HEK293 (cell line): Measurements from ENCODE around the gene SPOCK1.

Source experiments
- CTCF ChIA-PET: fragments of 350-600 bp; formaldehyde crosslinking; extraction: SDS; loops from one replicate; lab custom pipeline; 2021; ENCODE audit warnings: antibody characterized with exemption; lab: Yijun Ruan, JAX
- POLR2A ChIA-PET: fragments of 300-600 bp; formaldehyde crosslinking; extraction: SDS; loops from one replicate; lab custom pipeline; 2020; ENCODE audit warnings: antibody characterized with exemption, inconsistent platforms; lab: Yijun Ruan, JAX
- H3K27ac ChIP-seq: fragments of 200-500 bp; sonication (Bioruptor generic); 2 replicates; pipeline ENCODE4 v1.5.1; 2014; ENCODE audit warnings: low read depth, low read length, control low read depth, inconsistent platforms; ENCODE audit errors: extremely low read depth
- H3K36me3 ChIP-seq, 2 experiments: fragments of 200-500 bp in 1 of 2; sonication (Bioruptor generic) in 1 of 2; 1 replicate in 1 of 2; 2 replicates in 1 of 2; pipeline ENCODE4 v1.5.1; 2014 to 2017; ENCODE audit warnings: inconsistent platforms in 2 of 2, low read length in 2 of 2; ENCODE audit not compliant: control insufficient read depth in 2 of 2, insufficient read depth in 1 of 2
- H3K4me1 ChIP-seq: fragments of 200-500 bp; sonication (Bioruptor generic); 2 replicates; pipeline ENCODE4 v1.5.1; 2014; ENCODE audit warnings: mild to moderate bottlenecking, low read length, inconsistent platforms; ENCODE audit not compliant: control insufficient read depth, insufficient read depth
- H3K4me3 ChIP-seq: 2 replicates; pipeline ENCODE4 v1.5.1; 2011; ENCODE audit warnings: low read depth, mild to moderate bottlenecking, control low read depth, low read length, moderate library complexity
- H3K9me3 ChIP-seq: fragments of 200-500 bp; sonication (Bioruptor generic); 2 replicates; pipeline ENCODE4 v1.5.1; 2014; ENCODE audit warnings: low read depth, low read length, inconsistent platforms; ENCODE audit not compliant: control insufficient read depth, insufficient read depth
- KLF1 ChIP-seq: fragments of 450-650 bp; formaldehyde crosslinking; IDR thresholded peaks from 2 replicates; pipeline ENCODE4 v1.5.1; 2016; ENCODE audit warnings: missing biosample characterization, missing genetic modification characterization
- KLF8 ChIP-seq: fragments of 450-650 bp; formaldehyde crosslinking; IDR thresholded peaks from 2 replicates; pipeline ENCODE4 v1.5.1; 2016; ENCODE audit warnings: missing biosample characterization, missing genetic modification characterization
- KLF9 ChIP-seq: fragments of 450-650 bp; formaldehyde crosslinking; IDR thresholded peaks from 2 replicates; pipeline ENCODE4 v1.5.1; 2016; ENCODE audit warnings: missing biosample characterization, missing genetic modification characterization, low read depth
- OVOL3 ChIP-seq: fragments of 450-650 bp; formaldehyde crosslinking; IDR thresholded peaks from 2 replicates; pipeline ENCODE4 v1.5.1; 2016; ENCODE audit warnings: missing biosample characterization, missing genetic modification characterization
- RBAK ChIP-seq: fragments of 450-650 bp; formaldehyde crosslinking; IDR thresholded peaks from 2 replicates; pipeline ENCODE4 v1.5.1; 2016; ENCODE audit warnings: missing biosample characterization, missing genetic modification characterization
- SP2 ChIP-seq: fragments of 450-650 bp; formaldehyde crosslinking; IDR thresholded peaks from 2 replicates; pipeline ENCODE4 v1.5.1; 2016; ENCODE audit warnings: missing biosample characterization, missing genetic modification characterization
- ZFP37 ChIP-seq: fragments of 450-650 bp; formaldehyde crosslinking; IDR thresholded peaks from 2 replicates; pipeline ENCODE4 v1.5.1; 2016; ENCODE audit warnings: missing biosample characterization, missing genetic modification characterization
- ZIC2 ChIP-seq: fragments of 450-650 bp; formaldehyde crosslinking; IDR thresholded peaks from 2 replicates; pipeline ENCODE4 v1.5.1; 2016; ENCODE audit warnings: missing biosample characterization, missing genetic modification characterization
- ZNF132 ChIP-seq: fragments of 450-650 bp; formaldehyde crosslinking; IDR thresholded peaks from 2 replicates; pipeline ENCODE4 v1.5.1; 2017; ENCODE audit warnings: missing biosample characterization, missing genetic modification characterization, borderline replicate concordance
- ZNF155 ChIP-seq: fragments of 450-650 bp; formaldehyde crosslinking; IDR thresholded peaks from 2 replicates; pipeline ENCODE4 v1.5.1; 2016; ENCODE audit warnings: missing biosample characterization, missing genetic modification characterization
- ZNF221 ChIP-seq: fragments of 450-650 bp; formaldehyde crosslinking; IDR thresholded peaks from 2 replicates; pipeline ENCODE4 v1.5.1; 2017; ENCODE audit warnings: missing biosample characterization, missing genetic modification characterization, borderline replicate concordance
- TF ChIP-seq, protein P1 (sequence below): fragments of 450-650 bp; formaldehyde crosslinking; IDR thresholded peaks from 2 replicates; pipeline ENCODE4 v1.5.1; 2016; ENCODE audit warnings: missing biosample characterization, missing genetic modification characterization
- TF ChIP-seq, protein P2 (sequence below): fragments of 450-650 bp; formaldehyde crosslinking; IDR thresholded peaks from 2 replicates; pipeline ENCODE4 v1.5.1; 2016; ENCODE audit warnings: missing biosample characterization, missing genetic modification characterization
- TF ChIP-seq, protein P3 (sequence below): fragments of 450-650 bp; formaldehyde crosslinking; IDR thresholded peaks from 2 replicates; pipeline ENCODE4 v1.5.1; 2016; ENCODE audit warnings: missing biosample characterization, missing genetic modification characterization
- TF ChIP-seq, protein P4 (sequence below): fragments of 450-650 bp; formaldehyde crosslinking; IDR thresholded peaks from 2 replicates; pipeline ENCODE4 v1.5.1; 2016; ENCODE audit warnings: missing biosample characterization, missing genetic modification characterization
- TF ChIP-seq, protein P5 (sequence below): fragments of 450-650 bp; formaldehyde crosslinking; IDR thresholded peaks from 2 replicates; pipeline ENCODE4 v1.5.1; 2017; ENCODE audit warnings: missing biosample characterization, mild to moderate bottlenecking, missing genetic modification characterization, moderate library complexity

SPOCK1 gene

DNA sequence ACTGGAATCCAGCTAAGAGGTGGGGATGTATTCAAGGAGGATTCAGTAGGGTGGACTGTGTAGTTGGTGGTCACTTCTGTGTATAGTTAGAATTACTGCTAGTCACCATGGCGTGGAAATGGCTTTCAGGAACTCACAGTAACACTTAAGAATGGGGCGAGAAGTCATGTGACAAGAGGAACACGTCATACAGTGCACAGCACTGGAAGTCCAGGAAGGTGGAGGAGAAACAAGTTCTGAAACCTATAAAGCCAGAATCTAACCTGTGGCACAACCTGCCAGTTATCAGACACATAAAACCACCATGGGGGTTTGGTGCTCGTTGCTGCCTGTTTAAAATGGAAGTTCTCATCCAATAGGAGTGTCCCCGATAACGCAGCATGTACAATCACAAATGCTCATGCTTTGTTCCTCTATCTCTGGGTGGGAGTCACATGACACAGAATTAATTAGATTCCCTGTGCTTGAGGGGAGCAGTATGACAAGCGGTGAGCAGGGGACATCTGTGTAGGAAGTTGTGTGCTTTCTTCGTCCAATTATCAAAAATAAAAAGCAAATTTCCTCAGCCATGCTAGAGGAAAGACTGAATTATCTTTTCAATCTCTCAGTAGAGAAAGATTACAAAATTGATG is 193.0 kb downstream of the SPOCK1 start:
- TF ChIP-seq ZNF221 (tag by site-specific recombination) (no peak), ZNF132 (tag by site-specific recombination) (no peak), ZFP37 (tag by site-specific recombination) (no peak), RBAK (tag by site-specific recombination) (no peak), OVOL3 (no peak), KLF9 (tag by site-specific recombination) (no peak), KLF1 (tag by site-specific recombination) (no peak), ZNF155 (no peak)
- TF ChIP-seq, protein P1, sequence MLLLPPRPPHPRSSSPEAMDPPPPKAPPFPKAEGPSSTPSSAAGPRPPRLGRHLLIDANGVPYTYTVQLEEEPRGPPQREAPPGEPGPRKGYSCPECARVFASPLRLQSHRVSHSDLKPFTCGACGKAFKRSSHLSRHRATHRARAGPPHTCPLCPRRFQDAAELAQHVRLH (tag by site-specific recombination), result no peak
- TF ChIP-seq, protein P2, sequence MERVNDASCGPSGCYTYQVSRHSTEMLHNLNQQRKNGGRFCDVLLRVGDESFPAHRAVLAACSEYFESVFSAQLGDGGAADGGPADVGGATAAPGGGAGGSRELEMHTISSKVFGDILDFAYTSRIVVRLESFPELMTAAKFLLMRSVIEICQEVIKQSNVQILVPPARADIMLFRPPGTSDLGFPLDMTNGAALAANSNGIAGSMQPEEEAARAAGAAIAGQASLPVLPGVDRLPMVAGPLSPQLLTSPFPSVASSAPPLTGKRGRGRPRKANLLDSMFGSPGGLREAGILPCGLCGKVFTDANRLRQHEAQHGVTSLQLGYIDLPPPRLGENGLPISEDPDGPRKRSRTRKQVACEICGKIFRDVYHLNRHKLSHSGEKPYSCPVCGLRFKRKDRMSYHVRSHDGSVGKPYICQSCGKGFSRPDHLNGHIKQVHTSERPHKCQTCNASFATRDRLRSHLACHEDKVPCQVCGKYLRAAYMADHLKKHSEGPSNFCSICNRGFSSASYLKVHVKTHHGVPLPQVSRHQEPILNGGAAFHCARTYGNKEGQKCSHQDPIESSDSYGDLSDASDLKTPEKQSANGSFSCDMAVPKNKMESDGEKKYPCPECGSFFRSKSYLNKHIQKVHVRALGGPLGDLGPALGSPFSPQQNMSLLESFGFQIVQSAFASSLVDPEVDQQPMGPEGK (tag by site-specific recombination), result no peak
- TF ChIP-seq, all 188 proteins: peak for 0
- no peaks in the 10 kb centered on the region for H3K9me3 ChIP-seq
- no peaks in the 10 kb centered on the region for H3K36me3 ChIP-seq
- H3K27ac ChIP-seq, result no peak overlapping the region
- H3K4me1 ChIP-seq, result no peaks in the 10 kb centered on the region
- no peak overlapping the region for H3K4me3 ChIP-seq
- CTCF ChIA-PET, result interaction anchor here (0.7 to 1.5 kb wide), 2 partner anchors 14 to 268 kb away, joined by 3 to 10 read pairs; no protein-coding TSS in a partner anchor
- POLR2A ChIA-PET, result no interaction called here

DNA sequence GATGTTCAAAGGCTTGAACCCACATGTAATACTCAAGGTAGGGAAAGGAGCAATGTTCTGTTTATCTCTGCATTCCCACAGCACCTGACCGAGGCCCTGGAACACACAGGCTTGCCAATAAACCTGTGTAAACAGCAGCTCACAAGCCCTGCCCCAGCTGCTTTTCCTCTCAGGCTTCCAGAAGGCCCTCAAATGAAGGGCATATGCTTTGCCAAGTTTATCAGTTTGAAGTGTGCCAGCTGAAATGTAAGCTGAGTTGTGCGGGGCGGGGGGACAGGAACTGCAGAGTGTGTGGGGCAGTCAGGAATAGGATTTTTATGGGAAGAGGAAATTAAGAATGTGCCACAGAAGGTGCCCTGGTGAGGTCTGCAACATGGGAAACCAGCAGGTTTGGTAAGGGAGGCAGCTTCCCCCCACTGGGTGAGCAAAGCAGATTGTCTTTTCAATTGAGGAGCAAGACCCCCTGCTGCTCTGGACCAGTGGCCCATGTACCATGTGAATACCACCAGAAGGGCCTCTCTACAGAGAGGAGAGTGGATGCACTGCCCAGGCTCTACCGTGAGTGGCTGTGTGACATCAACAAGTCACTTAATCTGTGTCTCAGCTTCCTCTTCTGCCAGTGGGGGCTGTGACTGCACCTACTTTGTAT is 194.8 kb downstream of the SPOCK1 start:
- TF ChIP-seq ZIC2 (tag by site-specific recombination) (peak; percentile 83), KLF8 (tag by site-specific recombination) (no peak)
- Histone ChIP-seq H3K9me3 (no peaks in the 10 kb centered on the region), H3K4me1 (no peaks in the 10 kb centered on the region), H3K27ac (no peak overlapping the region), H3K4me3 (no peak overlapping the region), H3K36me3 (no peaks in the 10 kb centered on the region)
- ChIA-PET CTCF (interaction anchor here (0.8 kb wide), 1 partner anchor 16 kb away, joined by 3 read pairs; no protein-coding TSS in a partner anchor), POLR2A (no interaction called here)

DNA sequence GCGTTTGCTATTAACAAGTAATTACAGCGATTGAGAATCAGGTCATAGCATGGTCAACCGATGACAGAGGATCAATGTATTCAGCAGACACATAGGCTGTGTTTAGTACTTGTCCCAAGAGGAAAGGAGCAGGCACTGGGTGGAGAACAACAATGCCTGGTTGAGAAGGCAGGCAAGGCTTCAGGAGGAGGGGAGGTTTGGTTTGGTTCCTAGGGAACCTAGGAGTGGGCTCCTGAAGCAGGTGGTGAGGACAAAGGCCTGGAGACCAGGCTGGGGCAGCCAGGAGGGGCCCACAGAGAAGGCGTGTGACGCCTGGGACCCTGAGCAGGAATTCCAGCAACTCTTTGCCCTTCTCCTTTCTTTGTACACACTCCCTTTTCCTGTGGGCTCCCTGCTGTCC is 195.6 kb downstream of the SPOCK1 start:
- Histone ChIP-seq H3K4me3 (no peak overlapping the region), H3K36me3 (no peaks in the 10 kb centered on the region), H3K27ac (no peak overlapping the region), H3K9me3 (no peaks in the 10 kb centered on the region), H3K4me1 (no peaks in the 10 kb centered on the region)
- POLR2A ChIA-PET, result no interaction called here
- TF ChIP-seq, protein P3, sequence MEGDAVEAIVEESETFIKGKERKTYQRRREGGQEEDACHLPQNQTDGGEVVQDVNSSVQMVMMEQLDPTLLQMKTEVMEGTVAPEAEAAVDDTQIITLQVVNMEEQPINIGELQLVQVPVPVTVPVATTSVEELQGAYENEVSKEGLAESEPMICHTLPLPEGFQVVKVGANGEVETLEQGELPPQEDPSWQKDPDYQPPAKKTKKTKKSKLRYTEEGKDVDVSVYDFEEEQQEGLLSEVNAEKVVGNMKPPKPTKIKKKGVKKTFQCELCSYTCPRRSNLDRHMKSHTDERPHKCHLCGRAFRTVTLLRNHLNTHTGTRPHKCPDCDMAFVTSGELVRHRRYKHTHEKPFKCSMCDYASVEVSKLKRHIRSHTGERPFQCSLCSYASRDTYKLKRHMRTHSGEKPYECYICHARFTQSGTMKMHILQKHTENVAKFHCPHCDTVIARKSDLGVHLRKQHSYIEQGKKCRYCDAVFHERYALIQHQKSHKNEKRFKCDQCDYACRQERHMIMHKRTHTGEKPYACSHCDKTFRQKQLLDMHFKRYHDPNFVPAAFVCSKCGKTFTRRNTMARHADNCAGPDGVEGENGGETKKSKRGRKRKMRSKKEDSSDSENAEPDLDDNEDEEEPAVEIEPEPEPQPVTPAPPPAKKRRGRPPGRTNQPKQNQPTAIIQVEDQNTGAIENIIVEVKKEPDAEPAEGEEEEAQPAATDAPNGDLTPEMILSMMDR (tag by site-specific recombination), result no peak
- TF ChIP-seq, protein P4, sequence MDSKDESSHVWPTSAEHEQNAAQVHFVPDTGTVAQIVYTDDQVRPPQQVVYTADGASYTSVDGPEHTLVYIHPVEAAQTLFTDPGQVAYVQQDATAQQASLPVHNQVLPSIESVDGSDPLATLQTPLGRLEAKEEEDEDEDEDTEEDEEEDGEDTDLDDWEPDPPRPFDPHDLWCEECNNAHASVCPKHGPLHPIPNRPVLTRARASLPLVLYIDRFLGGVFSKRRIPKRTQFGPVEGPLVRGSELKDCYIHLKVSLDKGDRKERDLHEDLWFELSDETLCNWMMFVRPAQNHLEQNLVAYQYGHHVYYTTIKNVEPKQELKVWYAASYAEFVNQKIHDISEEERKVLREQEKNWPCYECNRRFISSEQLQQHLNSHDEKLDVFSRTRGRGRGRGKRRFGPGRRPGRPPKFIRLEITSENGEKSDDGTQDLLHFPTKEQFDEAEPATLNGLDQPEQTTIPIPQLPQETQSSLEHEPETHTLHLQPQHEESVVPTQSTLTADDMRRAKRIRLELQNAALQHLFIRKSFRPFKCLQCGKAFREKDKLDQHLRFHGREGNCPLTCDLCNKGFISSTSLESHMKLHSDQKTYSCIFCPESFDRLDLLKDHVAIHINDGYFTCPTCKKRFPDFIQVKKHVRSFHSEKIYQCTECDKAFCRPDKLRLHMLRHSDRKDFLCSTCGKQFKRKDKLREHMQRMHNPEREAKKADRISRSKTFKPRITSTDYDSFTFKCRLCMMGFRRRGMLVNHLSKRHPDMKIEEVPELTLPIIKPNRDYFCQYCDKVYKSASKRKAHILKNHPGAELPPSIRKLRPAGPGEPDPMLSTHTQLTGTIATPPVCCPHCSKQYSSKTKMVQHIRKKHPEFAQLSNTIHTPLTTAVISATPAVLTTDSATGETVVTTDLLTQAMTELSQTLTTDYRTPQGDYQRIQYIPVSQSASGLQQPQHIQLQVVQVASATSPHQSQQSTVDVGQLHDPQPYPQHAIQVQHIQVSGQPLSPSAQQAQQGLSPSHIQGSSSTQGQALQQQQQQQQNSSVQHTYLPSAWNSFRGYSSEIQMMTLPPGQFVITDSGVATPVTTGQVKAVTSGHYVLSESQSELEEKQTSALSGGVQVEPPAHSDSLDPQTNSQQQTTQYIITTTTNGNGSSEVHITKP, result no peak
- no peak for TF ChIP-seq SP2 (tag by site-specific recombination)
- TF ChIP-seq, protein P5, sequence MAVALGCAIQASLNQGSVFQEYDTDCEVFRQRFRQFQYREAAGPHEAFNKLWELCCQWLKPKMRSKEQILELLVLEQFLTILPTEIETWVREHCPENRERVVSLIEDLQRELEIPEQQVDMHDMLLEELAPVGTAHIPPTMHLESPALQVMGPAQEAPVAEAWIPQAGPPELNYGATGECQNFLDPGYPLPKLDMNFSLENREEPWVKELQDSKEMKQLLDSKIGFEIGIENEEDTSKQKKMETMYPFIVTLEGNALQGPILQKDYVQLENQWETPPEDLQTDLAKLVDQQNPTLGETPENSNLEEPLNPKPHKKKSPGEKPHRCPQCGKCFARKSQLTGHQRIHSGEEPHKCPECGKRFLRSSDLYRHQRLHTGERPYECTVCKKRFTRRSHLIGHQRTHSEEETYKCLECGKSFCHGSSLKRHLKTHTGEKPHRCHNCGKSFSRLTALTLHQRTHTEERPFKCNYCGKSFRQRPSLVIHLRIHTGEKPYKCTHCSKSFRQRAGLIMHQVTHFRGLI (tag by site-specific recombination), result no peak
- no peak for TF ChIP-seq ZNF132 (tag by site-specific recombination)
- CTCF ChIA-PET, result interaction anchor here (0.9 kb wide), 1 partner anchor 17 kb away, joined by 5 read pairs; no protein-coding TSS in a partner anchor
